22Rv1 (cell line): ENCODE measurements around the gene NPIPB8.
"Not testable (repeated sequence)": the region's sequence is repeated elsewhere in the genome, so short reads cannot be mapped to it uniquely, and the experiment has no call there.

ENCODE experiments used
- H3K27ac ChIP-seq: fragments of 450-650 bp; 2 replicates; pipeline ENCODE4 v1.5.1; 2017
- CTCF ChIP-seq: fragments of 450-650 bp; IDR thresholded peaks from 2 replicates; pipeline ENCODE4 v1.5.1; 2017; ENCODE audit warnings: mild to moderate bottlenecking
- ZFX ChIP-seq: fragments of 450-650 bp; IDR thresholded peaks from 2 replicates; pipeline ENCODE4 v1.6.1; 2017; ENCODE audit warnings: antibody characterized with exemption, borderline replicate concordance

NPIPB8 gene

GRCh38 chr16:28610595-28611191, 27.2 kb upstream of the NPIPB8 start:
- H3K27ac ChIP-seq, result no peak overlapping the region
- TF ChIP-seq CTCF (no peak), ZFX (no peak)

GRCh38 chr16:28612359-28613280, 25.2 kb upstream of the NPIPB8 start:
- not testable (repeated sequence) for H3K27ac ChIP-seq

- not testable (repeated sequence) for H3K27ac ChIP-seq
Observed at GRCh38 chr16:28613912-28614311, 24.0 kb upstream of the NPIPB8 start.

- H3K27ac ChIP-seq, result not testable (repeated sequence)
Observed at GRCh38 chr16:28614561-28614960, 23.3 kb upstream of the NPIPB8 start.

- not testable (repeated sequence) for H3K27ac ChIP-seq
- TF ChIP-seq CTCF, result peak; percentile 79
Observed at GRCh38 chr16:28615486-28616223, 22.2 kb upstream of the NPIPB8 start.

GRCh38 chr16:28616224-28616577, 21.7 kb upstream of the NPIPB8 start:
- H3K27ac ChIP-seq, result not testable (repeated sequence)
- peak; percentile 42 for TF ChIP-seq CTCF

- TF ChIP-seq CTCF (no peak), ZFX (no peak)
- no peak overlapping the region for H3K27ac ChIP-seq
Observed at GRCh38 chr16:28616636-28617035, 21.2 kb upstream of the NPIPB8 start.

GRCh38 chr16:28617874-28618273, 20.0 kb upstream of the NPIPB8 start:
- TF ChIP-seq CTCF, result no peak
- TF ChIP-seq ZFX, result no peak
- no peak overlapping the region for H3K27ac ChIP-seq

GRCh38 chr16:28620316-28620715, 17.5 kb upstream of the NPIPB8 start:
- H3K27ac ChIP-seq, result not testable (repeated sequence)
